NB4 (cell line): ENCODE results near the gene COL5A1.

Source experiments
- DNase-seq: peaks from one replicate; pipeline ENCODE4 v3.0.0; 2010; ENCODE audit warnings: low read depth
- H3K4me3 ChIP-seq: one replicate; pipeline ENCODE4 v1.5.1; 2011; ENCODE audit warnings: mild to moderate bottlenecking, low read depth, low read length, moderate library complexity
- CTCF ChIP-seq: IDR thresholded peaks from one replicate; pipeline ENCODE4 v1.5.1; 2012; ENCODE audit warnings: low read depth, low read length
- MAX ChIP-seq: IDR thresholded peaks from 2 replicates; pipeline ENCODE4 v1.6.1; 2011; ENCODE audit warnings: low read depth, low read length
- MYC ChIP-seq: IDR thresholded peaks from 2 replicates; pipeline ENCODE4 v1.6.1; 2011; ENCODE audit warnings: low read depth, low read length
- POLR2A ChIP-seq: IDR thresholded peaks from 2 replicates; pipeline ENCODE4 v1.6.1; 2011; ENCODE audit warnings: mild to moderate bottlenecking; ENCODE audit not compliant: insufficient read length; ENCODE audit errors: extremely low read depth

The COL5A1 gene

GRCh38 chr9:134687556-134687955 is 46.0 kb downstream of the COL5A1 start:
- DNase-seq = no peak
- TF ChIP-seq POLR2A = no peak
- H3K4me3 ChIP-seq = no peak overlapping the region

- no peak overlapping the region for H3K4me3 ChIP-seq
- TF ChIP-seq MYC = no peak
- TF ChIP-seq MAX = no peak
- TF ChIP-seq POLR2A = no peak
- no peak for TF ChIP-seq CTCF
- no peak for DNase-seq
These were observed 46.6 kb downstream of the COL5A1 start for GRCh38 chr9:134688231-134688630.

GRCh38 chr9:134688661-134689320 is 47.2 kb downstream of the COL5A1 start:
- no peak for DNase-seq
- TF ChIP-seq MYC = no peak
- no peak for TF ChIP-seq POLR2A
- TF ChIP-seq MAX = no peak
- TF ChIP-seq CTCF = no peak
- no peak overlapping the region for H3K4me3 ChIP-seq

GRCh38 chr9:134689321-134690181 is 47.9 kb downstream of the COL5A1 start:
- TF ChIP-seq MAX (0 out of 2 replicates have a peak, but pooled peaks have one; percentile 18), CTCF (peak; percentile 73), POLR2A (no peak), MYC (no peak)
- peak; percentile 51 for DNase-seq
- no peak overlapping the region for H3K4me3 ChIP-seq

GRCh38 chr9:134690301-134690751 is 48.7 kb downstream of the COL5A1 start:
- TF ChIP-seq POLR2A (no peak), MAX (no peak)

GRCh38 chr9:134690946-134691694 is 49.5 kb downstream of the COL5A1 start:
- no peak for DNase-seq
- TF ChIP-seq MYC (no peak), MAX (no peak), CTCF (no peak), POLR2A (no peak)
- no peak overlapping the region for H3K4me3 ChIP-seq

More at GRCh38 chr9:134690301-134690751, 48.7 kb downstream of the COL5A1 start:
- H3K4me3 ChIP-seq = no peak overlapping the region
- DNase-seq = no peak
